CD4-positive, alpha-beta T cell (primary cell): ENCODE measurements around the gene HOMER1. TPM values are rescaled to one million over a fixed set of nuclear protein-coding genes. Genes with fewer than 3 reads are reported as not detected.

Source experiments
- ATAC-seq: fragments of 200-7000 bp; cut with Tn5 transposase; one replicate; pipeline ENCODE4 v1.10.0; 2022; ENCODE audit warnings: mild to moderate bottlenecking; ENCODE audit not compliant: poor library complexity
- CTCF ChIA-PET: fragments of 350-600 bp; sonication (Branson Sonifier 250); formaldehyde crosslinking; loops from one replicate; lab custom pipeline; 2021; ENCODE audit warnings: antibody characterized with exemption, inconsistent platforms; lab: Charles Lee
- POLR2A ChIA-PET: fragments of 350-600 bp; sonication (Branson Sonifier 250); formaldehyde crosslinking; loops from one replicate; lab custom pipeline; 2021; ENCODE audit warnings: antibody characterized with exemption, inconsistent platforms; lab: Charles Lee
- DNase-seq, 14 experiments: peaks; one replicate each; pipeline ENCODE4 v3.0.0-alpha.2; 2013 to 2020; ENCODE audit warnings: mixed read lengths in 2 of 14
- H3K27ac ChIP-seq, 2 donors: one replicate each; pipeline versions ENCODE4 v1.5.1 to v1.7.0; 2013; ENCODE audit warnings: low read length in 2 of 2, low read depth in 1 of 2, mild to moderate bottlenecking in 1 of 2
- H3K27me3 ChIP-seq, 2 experiments: 1 replicate in 1 of 2; 2 replicates in 1 of 2; pipeline versions ENCODE4 v1.6.1 to v1.7.0; 2013; ENCODE audit warnings: low read length in 2 of 2, control low read depth in 1 of 2, mild to moderate bottlenecking in 1 of 2, moderate library complexity in 1 of 2; ENCODE audit not compliant: insufficient read depth in 2 of 2, control insufficient read depth in 1 of 2
- H3K36me3 ChIP-seq: one replicate; pipeline ENCODE4 v1.6.1; 2013; ENCODE audit warnings: low read length, control low read depth; ENCODE audit not compliant: insufficient read depth
- H3K4me1 ChIP-seq: one replicate; pipeline ENCODE4 v1.6.1; 2013; ENCODE audit warnings: low read length, control low read depth; ENCODE audit not compliant: insufficient read depth
- H3K4me3 ChIP-seq: one replicate; pipeline ENCODE4 v1.5.1; 2013; ENCODE audit warnings: mild to moderate bottlenecking, low read length, moderate library complexity
- H3K9me3 ChIP-seq, 2 experiments: 1 replicate in 1 of 2; 2 replicates in 1 of 2; pipeline versions ENCODE4 v1.6.1 to v1.7.0; 2013; ENCODE audit warnings: low read length in 2 of 2, mild to moderate bottlenecking in 2 of 2, control low read depth in 1 of 2, moderate library complexity in 1 of 2; ENCODE audit not compliant: control insufficient read depth in 1 of 2, insufficient read depth in 1 of 2
- H3K27ac Mint-ChIP-seq: one replicate; pipeline ENCODE4 v1.8.0; 2020; ENCODE audit warnings: mixed read lengths
- H3K27me3 Mint-ChIP-seq: one replicate; pipeline ENCODE4 v1.8.0; 2021; ENCODE audit warnings: mixed read lengths
- H3K36me3 Mint-ChIP-seq: one replicate; pipeline ENCODE4 v1.8.0; 2021; ENCODE audit warnings: low read depth, mixed read lengths
- H3K4me1 Mint-ChIP-seq: one replicate; pipeline ENCODE4 v1.8.0; 2021; ENCODE audit warnings: low read depth, mixed read lengths
- H3K4me3 Mint-ChIP-seq: one replicate; pipeline ENCODE4 v1.8.0; 2020; ENCODE audit warnings: mild to moderate bottlenecking, mixed read lengths
- H3K9me3 Mint-ChIP-seq: one replicate; pipeline ENCODE4 v1.8.0; 2020; ENCODE audit warnings: mixed read lengths
- intact Hi-C, 2 experiments: fragments of 100-400 bp; cut with DNase I in 1 of 2; cut with micrococcal nuclease in 1 of 2; formaldehyde crosslinking; loops; one replicate each; pipeline versions ENCODE4 v1.15.1 to v1.9.0; 2023 to 2025; cut with DNase I, micrococcal nuclease
- total RNA-seq, 174 experiments: library from RNA in 2 of 174; stranded (reverse) in 2 of 174; gene quantifications; one replicate each; pipeline ENCODE4 v1.2.3 and lab custom pipeline; 2021 to 2026
- TF ChIP-seq, protein P1 (sequence below): fragments of 200-600 bp; IDR thresholded peaks from one replicate; pipeline ENCODE4 v1.8.0; 2022; ENCODE audit warnings: antibody characterized with exemption, mild to moderate bottlenecking

The HOMER1 gene
- total RNA-seq, 2 experiments from 2014 or later: 2.1 TPM

- Histone ChIP-seq H3K4me1 (no peaks in the 10 kb centered on the region), H3K27me3 (no peaks in the 10 kb centered on the region), H3K4me3 (no peak overlapping the region), H3K36me3 (no peaks in the 10 kb centered on the region), H3K27ac (no peak overlapping the region), H3K9me3 (no peaks in the 10 kb centered on the region)
- no peak overlapping the region for H3K4me3 Mint-ChIP-seq
- ATAC-seq (no peak), DNase-seq (no peak)
- no peak overlapping the region for H3K27ac Mint-ChIP-seq
- H3K9me3 Mint-ChIP-seq: no peaks in the 10 kb centered on the region
- ChIA-PET POLR2A (no interaction called here), CTCF (no interaction called here)
- no peaks in the 10 kb centered on the region for H3K4me1 Mint-ChIP-seq
- TF ChIP-seq, protein P1, sequence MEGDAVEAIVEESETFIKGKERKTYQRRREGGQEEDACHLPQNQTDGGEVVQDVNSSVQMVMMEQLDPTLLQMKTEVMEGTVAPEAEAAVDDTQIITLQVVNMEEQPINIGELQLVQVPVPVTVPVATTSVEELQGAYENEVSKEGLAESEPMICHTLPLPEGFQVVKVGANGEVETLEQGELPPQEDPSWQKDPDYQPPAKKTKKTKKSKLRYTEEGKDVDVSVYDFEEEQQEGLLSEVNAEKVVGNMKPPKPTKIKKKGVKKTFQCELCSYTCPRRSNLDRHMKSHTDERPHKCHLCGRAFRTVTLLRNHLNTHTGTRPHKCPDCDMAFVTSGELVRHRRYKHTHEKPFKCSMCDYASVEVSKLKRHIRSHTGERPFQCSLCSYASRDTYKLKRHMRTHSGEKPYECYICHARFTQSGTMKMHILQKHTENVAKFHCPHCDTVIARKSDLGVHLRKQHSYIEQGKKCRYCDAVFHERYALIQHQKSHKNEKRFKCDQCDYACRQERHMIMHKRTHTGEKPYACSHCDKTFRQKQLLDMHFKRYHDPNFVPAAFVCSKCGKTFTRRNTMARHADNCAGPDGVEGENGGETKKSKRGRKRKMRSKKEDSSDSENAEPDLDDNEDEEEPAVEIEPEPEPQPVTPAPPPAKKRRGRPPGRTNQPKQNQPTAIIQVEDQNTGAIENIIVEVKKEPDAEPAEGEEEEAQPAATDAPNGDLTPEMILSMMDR: no peak
- H3K27me3 Mint-ChIP-seq: no peaks in the 10 kb centered on the region
- H3K36me3 Mint-ChIP-seq: no peaks in the 10 kb centered on the region
- intact Hi-C loops: no loop called here
Measured at GRCh38 chr5:79423296-79423695, 90.6 kb downstream of the HOMER1 start.

GRCh38 chr5:79420248-79420647 lies 93.7 kb downstream of the HOMER1 start:
- intact Hi-C loops: no loop called here
- TF ChIP-seq, protein P1: no peak
- Histone ChIP-seq H3K4me1 (no peaks in the 10 kb centered on the region), H3K36me3 (no peaks in the 10 kb centered on the region), H3K4me3 (no peak overlapping the region), H3K27ac (no peak overlapping the region), H3K9me3 (no peaks in the 10 kb centered on the region), H3K27me3 (no peaks in the 10 kb centered on the region)
- ChIA-PET CTCF (no interaction called here), POLR2A (no interaction called here)
- H3K27me3 Mint-ChIP-seq: no peaks in the 10 kb centered on the region
- H3K27ac Mint-ChIP-seq: no peak overlapping the region
- no peaks in the 10 kb centered on the region for H3K9me3 Mint-ChIP-seq
- DNase-seq (no peak), ATAC-seq (no peak)
- no peaks in the 10 kb centered on the region for H3K36me3 Mint-ChIP-seq
- no peak overlapping the region for H3K4me3 Mint-ChIP-seq
- H3K4me1 Mint-ChIP-seq: no peaks in the 10 kb centered on the region

GRCh38 chr5:79418276-79418675 lies 95.7 kb downstream of the HOMER1 start:
- TF ChIP-seq, protein P1: no peak
- ChIA-PET POLR2A (no interaction called here), CTCF (no interaction called here)
- no peaks in the 10 kb centered on the region for H3K9me3 ChIP-seq
- H3K27ac ChIP-seq: no peak overlapping the region
- no peak overlapping the region for H3K4me3 ChIP-seq
- intact Hi-C loops: no loop called here
- ATAC-seq (no peak), DNase-seq (no peak)
- H3K36me3 ChIP-seq: no peaks in the 10 kb centered on the region
- no peaks in the 10 kb centered on the region for H3K4me1 ChIP-seq
- no peaks in the 10 kb centered on the region for H3K27me3 ChIP-seq
- H3K27ac Mint-ChIP-seq: no peak overlapping the region
- H3K9me3 Mint-ChIP-seq: no peaks in the 10 kb centered on the region
- H3K4me1 Mint-ChIP-seq: no peaks in the 10 kb centered on the region
- H3K27me3 Mint-ChIP-seq: no peaks in the 10 kb centered on the region
- H3K36me3 Mint-ChIP-seq: no peaks in the 10 kb centered on the region
- no peak overlapping the region for H3K4me3 Mint-ChIP-seq
